ENCODE measurements around the gene VWA3B.

VWA3B gene

GRCh38 chr2:98348066-98348561, 261.1 kb downstream of the VWA3B start:
- DNase-seq, result no peak

GRCh38 chr2:98350411-98350810, 263.4 kb downstream of the VWA3B start:
- DNase-seq, result no peak

GRCh38 chr2:98355881-98356280, 268.9 kb downstream of the VWA3B start:
- no peak for DNase-seq

GRCh38 chr2:98356729-98357128, 269.8 kb downstream of the VWA3B start:
- no peak for DNase-seq

DNA sequence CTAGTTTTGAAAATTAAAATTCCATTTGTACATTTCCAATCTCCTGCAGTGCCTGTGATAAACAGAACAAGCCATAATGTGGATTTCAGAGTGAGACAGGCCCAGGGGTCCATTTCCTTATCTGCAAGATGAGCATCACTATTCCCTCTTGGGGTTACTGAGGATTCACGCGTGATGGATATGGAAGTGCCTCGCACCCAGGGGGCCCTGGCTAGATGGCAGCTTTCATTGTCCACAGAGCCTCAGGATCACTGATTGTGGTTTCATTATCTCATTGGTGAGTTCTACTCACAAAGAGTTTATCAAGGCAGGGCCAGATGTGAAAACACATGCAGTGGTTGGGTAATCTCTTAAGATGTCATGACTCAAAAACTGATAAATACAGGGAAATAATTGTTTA, 270.9 kb downstream of the VWA3B start:
- DNase-seq, result peak; percentile 38

DNA sequence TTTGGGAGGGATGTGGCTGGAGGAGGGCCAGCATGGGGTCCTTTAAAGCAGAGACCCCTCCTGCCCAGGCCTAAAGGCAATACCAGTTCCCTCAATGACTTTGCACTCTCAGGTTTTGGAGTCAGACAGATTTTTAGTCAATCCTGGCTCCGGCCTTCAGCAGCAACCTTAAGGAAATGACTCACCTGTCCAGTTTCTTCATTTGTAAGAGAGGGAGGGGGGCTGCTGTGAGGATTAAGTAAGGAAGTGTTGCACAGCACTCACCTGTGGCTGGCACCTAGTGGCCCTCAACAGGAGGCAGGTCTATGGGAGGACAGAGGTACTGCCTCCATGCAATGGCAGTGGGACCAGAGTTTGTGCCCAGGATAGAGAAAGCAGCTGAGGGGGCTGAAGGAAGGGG, 273.0 kb downstream of the VWA3B start:
- DNase-seq, result no peak
